Activated naive CD4-positive, alpha-beta T cell treated with anti-CD3 and anti-CD28 coated beads for 36 hours (primary cell): ENCODE measurements around the gene AP1B1. TPM values are rescaled to one million over a fixed set of nuclear protein-coding genes. Genes with fewer than 3 reads are reported as not detected.

Source experiments
- CTCF ChIA-PET: fragments of 350-600 bp; sonication (Branson Sonifier 250); formaldehyde crosslinking; loops from one replicate; lab custom pipeline; 2021; ENCODE audit warnings: antibody characterized with exemption; lab: Charles Lee
- DNase-seq: peaks from one replicate; pipeline ENCODE4 v3.0.0-alpha.2; 2020
- H3K27ac Mint-ChIP-seq: one replicate; pipeline ENCODE4 v1.8.0; 2021; ENCODE audit warnings: mild to moderate bottlenecking, mixed read lengths
- H3K27me3 Mint-ChIP-seq: one replicate; pipeline ENCODE4 v1.8.0; 2021; ENCODE audit warnings: low read depth, mixed read lengths
- H3K36me3 Mint-ChIP-seq: one replicate; pipeline ENCODE4 v1.8.0; 2021; ENCODE audit warnings: low read depth, mixed read lengths
- H3K4me1 Mint-ChIP-seq: one replicate; pipeline ENCODE4 v1.8.0; 2021; ENCODE audit warnings: low read depth, mixed read lengths
- H3K4me3 Mint-ChIP-seq: one replicate; pipeline ENCODE4 v1.8.0; 2021; ENCODE audit warnings: mild to moderate bottlenecking, moderate library complexity, mixed read lengths
- H3K9me3 Mint-ChIP-seq: one replicate; pipeline ENCODE4 v1.8.0; 2021; ENCODE audit warnings: mixed read lengths
- intact Hi-C: fragments of 100-400 bp; cut with micrococcal nuclease; formaldehyde crosslinking; loops from one replicate; pipeline ENCODE4 v1.15.1; 2023
- total RNA-seq, 2 experiments: library from RNA; stranded (reverse); gene quantifications; one replicate each; pipeline ENCODE4 v1.2.3, GENCODE V29; 2021

Gene AP1B1
- total RNA-seq, 2 experiments from 2014 or later, result 52.0 to 52.2 TPM

- CTCF ChIA-PET, result interaction anchor here (1.4 to 1.7 kb wide), 2 partner anchors 9 to 13 kb away, joined by 4 read pairs; no protein-coding TSS in a partner anchor
- Mint-ChIP-seq H3K4me3 (peak overlapping the region; percentile 64), H3K9me3 (no peaks in the 10 kb centered on the region), H3K27ac (no peak overlapping the region), H3K4me1 (peaks cover 11% of the 10 kb centered on the region), H3K27me3 (peaks cover 23% of the 10 kb centered on the region), H3K36me3 (no peaks in the 10 kb centered on the region)
- DNase-seq, result peak; percentile 51
- intact Hi-C loops, result no loop called here
These were observed 81.4 kb downstream of the AP1B1 start for GRCh38 chr22:29306835-29307595.

GRCh38 chr22:29306175-29306834 lies 82.1 kb downstream of the AP1B1 start, which contains the start of gene GAS2L1:
TSS of gene GAS2L1 (plus strand) at chr22:29306650. CDS start at chr22:29308106, 1,456 bp downstream.
- peak; percentile 68 for DNase-seq
- H3K36me3 Mint-ChIP-seq, result peaks cover 1% of the 10 kb centered on the region
- H3K4me3 Mint-ChIP-seq, result peak within 1 kb of the TSS; percentile 64
- H3K27me3 Mint-ChIP-seq, result peaks cover 23% of the 10 kb centered on the region
- H3K9me3 Mint-ChIP-seq, result no peaks in the 10 kb centered on the region
- H3K27ac Mint-ChIP-seq, result no peak within 1 kb of the TSS
- CTCF ChIA-PET, result interaction anchor here (1.4 to 1.7 kb wide), 2 partner anchors 8 to 14 kb away, joined by 4 read pairs; no protein-coding TSS in a partner anchor
- H3K4me1 Mint-ChIP-seq, result peaks cover 11% of the 10 kb centered on the region
- intact Hi-C loops, result no loop called here

- no peak for DNase-seq
- H3K4me3 Mint-ChIP-seq, result peak overlapping the region; percentile 63
- CTCF ChIA-PET, result interaction anchor here (0.7 to 1.7 kb wide), 3 partner anchors 8 to 808 kb away, joined by 4 read pairs; no protein-coding TSS in a partner anchor
- H3K36me3 Mint-ChIP-seq, result peaks cover 5% of the 10 kb centered on the region
- H3K4me1 Mint-ChIP-seq, result peaks cover 9% of the 10 kb centered on the region
- no peaks in the 10 kb centered on the region for H3K9me3 Mint-ChIP-seq
- H3K27ac Mint-ChIP-seq, result no peak overlapping the region
- H3K27me3 Mint-ChIP-seq, result peaks cover 23% of the 10 kb centered on the region
- intact Hi-C loops, result no loop called here
These were observed 82.6 kb downstream of the AP1B1 start for GRCh38 chr22:29305836-29306174.

- CTCF ChIA-PET, result interaction anchor here (0.8 kb wide), 1 partner anchor 35 kb away, joined by 3 read pairs; no protein-coding TSS in a partner anchor
- intact Hi-C loops, result no loop called here
- H3K27me3 Mint-ChIP-seq, result peaks cover 23% of the 10 kb centered on the region
- H3K9me3 Mint-ChIP-seq, result no peaks in the 10 kb centered on the region
- no peak overlapping the region for H3K4me3 Mint-ChIP-seq
- DNase-seq, result no peak
- peaks cover 7% of the 10 kb centered on the region for H3K4me1 Mint-ChIP-seq
- H3K27ac Mint-ChIP-seq, result no peak overlapping the region
- H3K36me3 Mint-ChIP-seq, result peaks cover 23% of the 10 kb centered on the region
These were observed 85.5 kb downstream of the AP1B1 start for GRCh38 chr22:29302681-29303465.

- CTCF ChIA-PET, result interaction anchor here (2.1 kb wide), 1 partner anchor 11 kb away, joined by 9 read pairs; no protein-coding TSS in a partner anchor
- Mint-ChIP-seq H3K27me3 (peaks cover 19% of the 10 kb centered on the region), H3K27ac (no peak overlapping the region), H3K36me3 (peaks cover 29% of the 10 kb centered on the region), H3K9me3 (no peaks in the 10 kb centered on the region), H3K4me3 (no peak overlapping the region), H3K4me1 (peaks cover 5% of the 10 kb centered on the region)
- intact Hi-C loops, result no loop called here
- DNase-seq, result no peak
These were observed 86.0 kb downstream of the AP1B1 start for GRCh38 chr22:29302402-29302680.

GRCh38 chr22:29301716-29302401 lies 86.5 kb downstream of the AP1B1 start:
- peaks cover 33% of the 10 kb centered on the region for H3K36me3 Mint-ChIP-seq
- no peaks in the 10 kb centered on the region for H3K9me3 Mint-ChIP-seq
- peaks cover 4% of the 10 kb centered on the region for H3K4me1 Mint-ChIP-seq
- H3K27me3 Mint-ChIP-seq, result peaks cover 18% of the 10 kb centered on the region
- DNase-seq, result no peak
- H3K4me3 Mint-ChIP-seq, result no peak overlapping the region
- CTCF ChIA-PET, result interaction anchor here (2.1 kb wide), 1 partner anchor 11 kb away, joined by 9 read pairs; no protein-coding TSS in a partner anchor
- intact Hi-C loops, result no loop called here
- no peak overlapping the region for H3K27ac Mint-ChIP-seq

GRCh38 chr22:29300807-29301601 lies 87.4 kb downstream of the AP1B1 start:
- intact Hi-C loops, result no loop called here
- Mint-ChIP-seq H3K4me1 (peaks cover 2% of the 10 kb centered on the region), H3K4me3 (no peak overlapping the region), H3K36me3 (peaks cover 35% of the 10 kb centered on the region), H3K27me3 (peaks cover 14% of the 10 kb centered on the region), H3K27ac (peak overlapping the region; percentile 46), H3K9me3 (no peaks in the 10 kb centered on the region)
- no peak for DNase-seq
- CTCF ChIA-PET, result interaction anchor here (2.1 kb wide), 1 partner anchor 12 kb away, joined by 9 read pairs; no protein-coding TSS in a partner anchor

GRCh38 chr22:29300467-29300806 lies 87.9 kb downstream of the AP1B1 start:
- peaks cover 38% of the 10 kb centered on the region for H3K36me3 Mint-ChIP-seq
- H3K9me3 Mint-ChIP-seq, result no peaks in the 10 kb centered on the region
- H3K4me1 Mint-ChIP-seq, result no peaks in the 10 kb centered on the region
- CTCF ChIA-PET, result interaction anchor here (2.1 kb wide), 1 partner anchor 13 kb away, joined by 9 read pairs; no protein-coding TSS in a partner anchor
- intact Hi-C loops, result no loop called here
- peaks cover 9% of the 10 kb centered on the region for H3K27me3 Mint-ChIP-seq
- no peak for DNase-seq
- no peak overlapping the region for H3K4me3 Mint-ChIP-seq
- no peak overlapping the region for H3K27ac Mint-ChIP-seq

GRCh38 chr22:29299136-29299900 lies 89.1 kb downstream of the AP1B1 start:
- intact Hi-C loops, result no loop called here
- Mint-ChIP-seq H3K4me1 (no peaks in the 10 kb centered on the region), H3K4me3 (no peak overlapping the region), H3K27ac (no peak overlapping the region), H3K9me3 (no peaks in the 10 kb centered on the region), H3K36me3 (peaks cover 47% of the 10 kb centered on the region), H3K27me3 (peaks cover 1% of the 10 kb centered on the region)
- CTCF ChIA-PET, result no interaction called here
- no peak for DNase-seq

GRCh38 chr22:29298641-29299040 lies 89.7 kb downstream of the AP1B1 start:
- CTCF ChIA-PET, result interaction anchor here (1.6 kb wide), 1 partner anchor 8 kb away, joined by 4 read pairs; the partner anchor contains the start of gene GAS2L1
- no peaks in the 10 kb centered on the region for H3K27me3 Mint-ChIP-seq
- H3K4me3 Mint-ChIP-seq, result no peak overlapping the region
- peaks cover 48% of the 10 kb centered on the region for H3K36me3 Mint-ChIP-seq
- intact Hi-C loops, result no loop called here
- H3K27ac Mint-ChIP-seq, result no peak overlapping the region
- DNase-seq, result no peak
- H3K9me3 Mint-ChIP-seq, result no peaks in the 10 kb centered on the region
- H3K4me1 Mint-ChIP-seq, result no peaks in the 10 kb centered on the region
